Thoracic aorta (tissue), 2 donors: Measurements from ENCODE around the gene KLK15. TPM values are rescaled to one million over a fixed set of nuclear protein-coding genes. Genes with fewer than 3 reads are reported as not detected.

Experiments used
- ATAC-seq: fragments of 150-250 bp; one replicate; pipeline ENCODE4 v1.8.0; 2017; ENCODE audit warnings: low read depth; ENCODE audit not compliant: insufficient number of reproducible peaks, low FRiP score
- DNase-seq: peaks from one replicate; pipeline ENCODE4 v3.0.0-alpha.2; 2020; ENCODE audit warnings: low spot score
- H3K27ac ChIP-seq, 2 donors: fragments of 200-600 bp; sonication (generic); 1 replicate in 1 of 2; 2 replicates in 1 of 2; pipeline ENCODE4 v1.5.1; 2016; ENCODE audit warnings: mild to moderate bottlenecking in 2 of 2, moderate library complexity in 2 of 2
- H3K27me3 ChIP-seq: fragments of 200-600 bp; sonication (generic); replicated peaks from 2 replicates; pipeline ENCODE4 v1.6.0; 2016; ENCODE audit warnings: mild to moderate bottlenecking; ENCODE audit not compliant: insufficient read depth
- H3K36me3 ChIP-seq: fragments of 200-600 bp; sonication (generic); one replicate; pipeline ENCODE4 v1.5.1; 2016
- H3K4me1 ChIP-seq, 2 donors: fragments of 200-600 bp; sonication (generic); 1 replicate in 1 of 2; 2 replicates in 1 of 2; pipeline versions ENCODE4 v1.5.1 to v1.6.0; 2016; ENCODE audit warnings: low read depth in 2 of 2, mild to moderate bottlenecking in 1 of 2; ENCODE audit not compliant: control insufficient read depth in 1 of 2
- H3K4me3 ChIP-seq: fragments of 200-600 bp; sonication (generic); 2 replicates; pipeline ENCODE4 v1.5.1; 2016; ENCODE audit warnings: mild to moderate bottlenecking
- H3K9me3 ChIP-seq: fragments of 200-600 bp; sonication (generic); 2 replicates; pipeline ENCODE4 v1.5.1; 2016
- total RNA-seq, 2 donors: library from RNA; depleted of rRNA; stranded (reverse); fragments of >200 nt; gene quantifications; one replicate each; pipeline versions ENCODE4 v1.1.0 to v1.2.3, GENCODE V29; 2016
- TF ChIP-seq, protein P1 (sequence below): fragments of 200-600 bp; sonication (generic); IDR thresholded peaks from one replicate; pipeline ENCODE4 v1.5.1; 2019; ENCODE audit warnings: antibody characterized with exemption

Gene KLK15
- total RNA-seq, 2 donors from 2014 or later = not detected

DNA sequence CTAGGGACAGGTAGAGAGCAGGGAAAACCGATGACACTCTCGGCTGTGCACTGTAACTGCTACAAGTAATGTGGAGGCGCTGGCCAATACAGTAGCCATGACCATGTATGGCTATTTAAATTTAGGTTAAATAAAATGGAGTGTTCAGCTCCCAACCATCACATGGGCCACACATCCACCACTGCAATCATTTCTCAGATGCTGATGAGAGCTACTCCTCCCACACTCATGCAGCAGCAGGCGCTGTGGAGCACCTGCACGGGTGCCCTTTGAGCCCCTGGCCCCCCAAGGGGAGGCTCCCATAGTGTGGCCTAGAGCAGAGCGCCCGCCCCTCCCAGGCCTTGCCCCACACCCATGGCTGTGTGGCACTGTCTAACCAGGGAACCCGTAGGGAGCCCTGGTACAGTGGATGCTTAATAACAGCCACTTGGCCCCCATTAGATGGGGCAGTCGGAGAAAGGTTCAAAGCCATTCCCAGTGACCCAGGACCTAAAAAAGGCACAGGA, 37.2 kb downstream of the KLK15 start:
- Histone ChIP-seq H3K4me3 (no peak overlapping the region), H3K4me1 (no peaks in the 10 kb centered on the region), H3K27ac (no peak overlapping the region), H3K36me3 (peaks cover 14% of the 10 kb centered on the region), H3K9me3 (no peaks in the 10 kb centered on the region), H3K27me3 (no peaks in the 10 kb centered on the region)
- no peak for ATAC-seq
- DNase-seq = no peak
- TF ChIP-seq, protein P1, sequence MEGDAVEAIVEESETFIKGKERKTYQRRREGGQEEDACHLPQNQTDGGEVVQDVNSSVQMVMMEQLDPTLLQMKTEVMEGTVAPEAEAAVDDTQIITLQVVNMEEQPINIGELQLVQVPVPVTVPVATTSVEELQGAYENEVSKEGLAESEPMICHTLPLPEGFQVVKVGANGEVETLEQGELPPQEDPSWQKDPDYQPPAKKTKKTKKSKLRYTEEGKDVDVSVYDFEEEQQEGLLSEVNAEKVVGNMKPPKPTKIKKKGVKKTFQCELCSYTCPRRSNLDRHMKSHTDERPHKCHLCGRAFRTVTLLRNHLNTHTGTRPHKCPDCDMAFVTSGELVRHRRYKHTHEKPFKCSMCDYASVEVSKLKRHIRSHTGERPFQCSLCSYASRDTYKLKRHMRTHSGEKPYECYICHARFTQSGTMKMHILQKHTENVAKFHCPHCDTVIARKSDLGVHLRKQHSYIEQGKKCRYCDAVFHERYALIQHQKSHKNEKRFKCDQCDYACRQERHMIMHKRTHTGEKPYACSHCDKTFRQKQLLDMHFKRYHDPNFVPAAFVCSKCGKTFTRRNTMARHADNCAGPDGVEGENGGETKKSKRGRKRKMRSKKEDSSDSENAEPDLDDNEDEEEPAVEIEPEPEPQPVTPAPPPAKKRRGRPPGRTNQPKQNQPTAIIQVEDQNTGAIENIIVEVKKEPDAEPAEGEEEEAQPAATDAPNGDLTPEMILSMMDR = no peak

DNA sequence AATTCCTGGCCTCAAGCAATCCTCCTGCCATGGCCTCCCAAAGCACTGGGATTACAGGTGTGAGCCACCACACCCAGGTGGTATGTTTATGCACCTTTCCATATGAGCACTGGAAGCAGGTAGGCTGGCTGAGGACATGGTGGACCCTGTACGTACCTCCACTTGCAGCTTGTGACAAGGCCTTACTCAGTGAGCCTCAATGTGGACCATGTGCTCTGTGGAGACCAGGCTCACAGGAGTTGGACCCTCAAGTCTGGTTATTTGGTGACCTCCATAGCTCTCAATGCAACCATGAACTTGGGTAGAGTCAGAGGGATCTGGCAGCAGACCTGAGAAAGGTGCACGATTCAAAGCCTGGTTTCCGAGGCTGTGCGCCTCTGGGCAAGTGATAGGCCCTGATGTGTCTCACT, 37.7 kb downstream of the KLK15 start:
- H3K9me3 ChIP-seq = no peaks in the 10 kb centered on the region
- ATAC-seq (no peak), DNase-seq (no peak)
- TF ChIP-seq, protein P1 = no peak
- H3K4me3 ChIP-seq = no peak overlapping the region
- peaks cover 14% of the 10 kb centered on the region for H3K36me3 ChIP-seq
- no peaks in the 10 kb centered on the region for H3K27me3 ChIP-seq
- H3K27ac ChIP-seq = no peak overlapping the region
- no peaks in the 10 kb centered on the region for H3K4me1 ChIP-seq

DNA sequence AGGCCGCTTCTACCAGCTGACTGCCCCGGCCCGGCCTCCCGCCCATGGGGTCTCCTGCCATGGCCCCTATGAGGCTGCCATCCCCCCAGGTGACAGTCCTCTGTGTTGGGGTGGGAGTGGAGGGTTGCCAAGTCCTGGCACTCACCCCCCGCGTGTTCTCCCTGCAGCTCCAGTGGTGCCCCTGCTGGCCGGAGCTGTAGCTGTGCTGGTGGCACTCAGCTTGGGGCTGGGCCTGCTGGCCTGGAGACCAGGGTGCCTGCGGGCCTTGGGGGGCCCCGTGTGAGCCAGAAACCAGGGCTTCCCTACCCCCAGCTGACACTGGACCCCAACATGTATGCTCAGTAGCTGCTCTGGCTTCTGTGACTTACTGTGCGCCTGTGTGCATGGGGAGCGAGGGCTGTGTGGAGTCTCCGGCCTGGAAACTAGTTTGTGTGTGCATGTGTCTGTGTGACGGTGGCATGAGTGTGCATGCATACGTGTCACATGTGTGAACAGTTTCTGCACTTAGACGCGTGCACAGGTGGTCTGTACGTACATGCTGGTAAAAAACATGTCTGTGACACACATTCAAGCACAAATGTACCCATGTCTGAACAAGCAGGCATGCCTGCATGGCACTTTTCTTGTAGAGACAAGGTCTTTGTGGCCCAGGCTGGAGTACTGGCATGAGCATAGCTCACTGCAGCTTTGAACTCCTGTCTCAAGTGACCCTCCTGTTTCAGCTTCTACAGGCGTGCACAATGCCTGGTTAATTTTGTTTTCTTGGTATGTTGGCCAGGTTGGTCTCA, 38.3 kb downstream of the KLK15 start:
- TF ChIP-seq, protein P1 = no peak
- no peak overlapping the region for H3K4me3 ChIP-seq
- no peak for ATAC-seq
- no peaks in the 10 kb centered on the region for H3K27me3 ChIP-seq
- DNase-seq = no peak
- no peaks in the 10 kb centered on the region for H3K4me1 ChIP-seq
- no peak overlapping the region for H3K27ac ChIP-seq
- H3K9me3 ChIP-seq = no peaks in the 10 kb centered on the region
- peaks cover 14% of the 10 kb centered on the region for H3K36me3 ChIP-seq

DNA sequence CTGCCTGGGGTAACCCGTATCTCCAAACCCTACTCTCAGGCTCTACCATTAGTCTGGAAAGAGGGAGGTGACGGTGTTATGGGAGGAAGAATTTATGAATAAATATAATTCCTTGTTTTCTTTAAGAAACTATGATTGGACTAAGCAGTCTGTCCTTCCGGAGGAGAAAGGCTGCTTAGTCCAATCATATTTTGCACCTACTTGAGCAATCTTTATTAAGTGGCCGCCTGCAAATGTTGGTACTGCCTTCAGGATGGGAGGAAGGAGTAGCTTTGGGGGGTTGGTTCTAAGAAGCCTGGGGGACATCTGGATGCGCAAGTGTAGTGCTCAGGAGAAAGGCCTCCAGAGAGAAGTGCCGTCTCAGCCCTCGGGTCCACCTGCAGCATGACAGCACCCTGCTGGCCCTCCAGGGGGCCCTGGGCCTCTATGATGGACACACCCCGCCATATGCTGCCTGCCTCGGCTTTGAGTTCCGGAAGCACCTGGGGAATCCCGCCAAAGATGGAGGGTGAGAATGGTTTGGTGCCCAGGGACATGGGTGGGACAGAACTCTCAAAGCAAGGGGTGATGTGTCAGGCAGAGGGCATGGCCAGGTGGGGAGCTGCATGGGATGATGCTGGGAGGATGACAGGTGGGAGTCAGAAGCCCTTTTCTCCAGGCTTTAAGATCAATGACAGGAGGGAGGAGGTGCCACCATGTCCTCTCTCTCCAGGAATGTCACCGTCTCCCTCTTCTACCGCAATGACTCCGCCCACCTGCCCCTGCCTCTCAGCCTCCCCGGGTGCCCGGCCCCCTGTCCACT, 39.1 kb downstream of the KLK15 start:
- H3K9me3 ChIP-seq = no peaks in the 10 kb centered on the region
- no peaks in the 10 kb centered on the region for H3K4me1 ChIP-seq
- peaks cover 14% of the 10 kb centered on the region for H3K36me3 ChIP-seq
- TF ChIP-seq, protein P1 = no peak
- H3K27me3 ChIP-seq = no peaks in the 10 kb centered on the region
- no peak for ATAC-seq
- no peak overlapping the region for H3K4me3 ChIP-seq
- no peak overlapping the region for H3K27ac ChIP-seq
- no peak for DNase-seq

DNA sequence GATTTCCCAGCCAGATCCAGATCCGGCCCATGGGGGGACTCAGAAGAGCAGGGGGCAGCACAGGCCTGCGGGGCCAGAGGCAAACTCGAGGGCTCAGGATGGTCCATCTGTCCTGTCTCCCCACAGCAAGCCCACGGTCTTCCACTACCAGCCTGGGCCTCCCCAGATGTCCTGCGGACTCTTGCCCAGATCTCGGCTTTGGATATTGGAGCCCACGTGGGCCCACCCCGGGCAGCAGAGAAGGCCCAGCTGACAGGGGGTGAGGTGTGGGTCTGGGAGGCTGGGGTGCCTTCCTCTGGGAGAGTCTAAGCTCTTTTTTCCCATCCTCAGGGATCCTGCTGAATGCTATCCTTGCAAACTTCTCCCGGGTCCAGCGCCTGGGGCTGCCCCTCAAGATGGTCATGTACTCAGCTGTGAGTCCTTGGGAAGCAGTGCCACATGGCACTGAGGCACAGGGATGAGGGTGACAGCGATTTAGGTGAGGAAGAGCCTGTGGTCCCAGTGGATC, 39.8 kb downstream of the KLK15 start:
- no peak for ATAC-seq

More for the DNA sequence above, 39.8 kb downstream of the KLK15 start:
- H3K4me1 ChIP-seq = no peaks in the 10 kb centered on the region
- no peak for DNase-seq
- peaks cover 14% of the 10 kb centered on the region for H3K36me3 ChIP-seq
- H3K27ac ChIP-seq = no peak overlapping the region
- H3K4me3 ChIP-seq = no peak overlapping the region
- TF ChIP-seq, protein P1 = no peak
- no peaks in the 10 kb centered on the region for H3K27me3 ChIP-seq
- H3K9me3 ChIP-seq = no peaks in the 10 kb centered on the region
